ENCODE results near the gene ZFP1.

ZFP1 gene

GRCh38 chr16:75151798-75152197 lies 3.5 kb downstream of the ZFP1 start:
- DNase-seq (ENCODE audit: low read depth in 2 of 2): no peak

DNA sequence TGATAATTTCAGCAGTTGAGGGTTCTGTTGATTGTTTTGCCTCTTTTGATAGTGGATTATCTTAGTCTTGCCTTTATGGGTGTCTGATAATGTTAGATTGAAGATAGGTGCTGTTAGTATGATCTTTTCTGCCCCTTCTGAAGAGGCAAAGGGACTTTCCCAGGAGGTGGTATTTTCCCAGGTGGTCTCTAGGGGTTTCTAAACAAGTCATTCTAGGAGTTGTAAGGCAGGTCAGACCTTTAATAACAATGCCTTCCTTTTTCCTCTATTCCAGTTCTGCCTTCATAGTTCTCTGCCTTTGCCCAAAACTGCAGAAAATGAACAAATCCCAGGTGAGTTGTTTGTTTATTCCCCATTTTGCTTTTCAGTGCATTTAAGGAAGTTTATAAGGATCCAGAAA lies 4.3 kb downstream of the ZFP1 start:
- DNase-seq (ENCODE audit: low read depth in 2 of 2): no peak

DNA sequence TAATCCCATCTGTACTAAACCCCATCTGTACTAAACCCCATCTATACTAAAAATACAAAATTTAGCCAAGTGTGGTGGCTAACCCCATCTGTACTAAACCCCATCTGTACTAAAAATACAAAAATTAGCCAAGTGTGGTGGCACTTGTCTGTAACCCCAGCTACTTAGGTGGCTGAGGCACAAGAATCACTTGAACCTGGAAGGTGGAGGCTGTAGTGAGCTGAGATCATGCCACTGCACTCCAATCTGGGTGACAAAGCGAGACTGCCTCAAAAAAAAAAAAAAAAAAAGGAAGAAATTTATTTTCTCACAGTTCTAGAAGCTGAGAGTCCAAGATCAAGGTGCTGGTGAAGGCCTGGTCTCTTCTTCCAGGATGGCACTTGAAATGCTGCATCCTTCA lies 12.1 kb downstream of the ZFP1 start:
- DNase-seq (ENCODE audit: low read depth in 2 of 2): no peak

GRCh38 chr16:75169899-75170405 lies 21.6 kb downstream of the ZFP1 start:
- DNase-seq (ENCODE audit: low read depth in 2 of 2): no peak

GRCh38 chr16:75172578-75172977 lies 24.3 kb downstream of the ZFP1 start:
- DNase-seq (ENCODE audit: low read depth in 2 of 2): no peak

- no peak for DNase-seq (ENCODE audit: low read depth in 2 of 2)
Measured at GRCh38 chr16:75175074-75175473, 26.8 kb downstream of the ZFP1 start.

- DNase-seq (ENCODE audit: low read depth in 2 of 2): no peak
Measured at GRCh38 chr16:75176926-75177325, 28.6 kb downstream of the ZFP1 start.

GRCh38 chr16:75179208-75179607 lies 30.9 kb downstream of the ZFP1 start:
- DNase-seq (ENCODE audit: low read depth in 2 of 2): no peak

DNA sequence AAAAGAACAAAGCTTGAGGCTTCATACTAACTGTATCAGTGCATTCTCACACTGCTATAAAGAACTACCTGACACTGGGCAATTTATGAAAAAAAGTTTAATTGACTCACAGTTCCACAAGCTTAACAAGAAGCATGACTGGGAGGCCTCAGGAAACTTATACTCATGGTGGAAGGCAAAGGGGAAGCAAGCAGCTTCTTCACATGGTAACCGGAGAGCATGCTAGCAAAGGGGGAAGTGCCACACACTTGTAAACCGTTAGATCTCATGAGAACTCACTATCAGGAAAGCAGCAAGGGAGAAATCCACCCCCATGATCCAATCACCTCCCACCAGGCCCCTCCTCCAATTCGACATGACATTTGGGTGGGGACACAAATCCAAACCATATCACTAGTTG lies 33.3 kb downstream of the ZFP1 start:
- no peak for DNase-seq (ENCODE audit: low read depth in 2 of 2)

- DNase-seq (ENCODE audit: low read depth in 2 of 2): no peak
Measured at GRCh38 chr16:75188832-75189477, 40.6 kb downstream of the ZFP1 start.

DNA sequence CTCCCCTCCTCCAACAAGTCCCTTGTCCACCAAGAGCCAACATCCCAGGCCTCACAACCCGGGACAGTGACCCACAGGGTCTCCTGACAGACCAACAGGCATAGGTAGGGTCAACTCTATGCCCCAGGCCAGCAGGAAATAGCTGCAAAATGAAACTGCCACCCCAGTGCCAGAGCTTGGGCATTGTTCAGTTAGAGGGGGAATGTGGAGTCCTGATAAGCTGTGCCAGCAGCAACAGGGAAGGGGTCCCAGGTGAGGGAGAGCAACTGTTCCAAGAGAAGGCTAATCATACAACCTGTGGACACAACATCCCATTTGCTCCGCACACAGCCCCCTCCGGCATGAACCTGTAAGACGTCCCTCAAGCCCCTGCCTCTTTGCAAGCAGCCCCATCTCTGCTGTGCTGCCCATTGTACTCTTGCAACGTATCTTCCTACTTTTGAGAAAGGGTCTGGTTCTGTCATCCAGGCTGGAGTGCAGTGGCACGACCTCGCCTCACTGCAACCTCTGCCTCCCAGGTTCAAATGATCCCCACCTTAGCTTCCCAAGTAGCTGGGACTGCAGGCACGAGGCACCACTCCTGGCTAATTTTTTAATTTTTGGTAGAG lies 41.4 kb downstream of the ZFP1 start:
- DNase-seq (ENCODE audit: low read depth in 2 of 2): no peak

DNA sequence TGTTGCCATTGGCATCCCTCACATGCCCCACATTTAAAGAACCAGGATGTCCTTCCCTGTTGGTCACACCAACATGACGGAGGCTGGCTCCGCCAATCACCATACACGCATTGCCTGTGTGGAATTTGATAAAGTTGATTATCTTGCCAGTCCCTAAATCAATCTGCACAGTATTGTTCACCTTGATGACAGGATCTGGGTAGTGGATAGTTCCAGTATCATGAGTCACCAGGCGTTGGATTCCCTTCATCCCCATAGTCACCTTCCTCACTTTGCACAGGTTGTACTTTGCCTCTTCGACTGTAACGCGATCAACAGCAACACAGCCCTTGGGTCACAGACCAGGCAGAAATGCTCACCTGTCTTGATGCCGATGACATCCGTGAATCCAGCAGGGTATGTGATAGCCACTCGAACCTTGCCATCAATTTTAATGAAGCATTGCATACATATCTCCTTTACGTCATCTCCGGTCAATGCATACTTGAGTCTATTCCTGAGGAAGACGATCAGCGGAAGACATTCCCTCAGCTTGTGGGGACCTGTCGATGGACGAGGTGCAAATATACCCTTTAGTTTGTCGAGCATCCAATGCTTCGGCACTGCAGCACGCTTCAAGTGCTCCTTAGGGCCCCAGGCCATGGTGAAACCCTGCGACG lies 44.4 kb downstream of the ZFP1 start:
- no peak for DNase-seq (ENCODE audit: low read depth in 2 of 2)

GRCh38 chr16:75193265-75193650 lies 44.9 kb downstream of the ZFP1 start:
- no peak for DNase-seq (ENCODE audit: low read depth in 2 of 2)

DNA sequence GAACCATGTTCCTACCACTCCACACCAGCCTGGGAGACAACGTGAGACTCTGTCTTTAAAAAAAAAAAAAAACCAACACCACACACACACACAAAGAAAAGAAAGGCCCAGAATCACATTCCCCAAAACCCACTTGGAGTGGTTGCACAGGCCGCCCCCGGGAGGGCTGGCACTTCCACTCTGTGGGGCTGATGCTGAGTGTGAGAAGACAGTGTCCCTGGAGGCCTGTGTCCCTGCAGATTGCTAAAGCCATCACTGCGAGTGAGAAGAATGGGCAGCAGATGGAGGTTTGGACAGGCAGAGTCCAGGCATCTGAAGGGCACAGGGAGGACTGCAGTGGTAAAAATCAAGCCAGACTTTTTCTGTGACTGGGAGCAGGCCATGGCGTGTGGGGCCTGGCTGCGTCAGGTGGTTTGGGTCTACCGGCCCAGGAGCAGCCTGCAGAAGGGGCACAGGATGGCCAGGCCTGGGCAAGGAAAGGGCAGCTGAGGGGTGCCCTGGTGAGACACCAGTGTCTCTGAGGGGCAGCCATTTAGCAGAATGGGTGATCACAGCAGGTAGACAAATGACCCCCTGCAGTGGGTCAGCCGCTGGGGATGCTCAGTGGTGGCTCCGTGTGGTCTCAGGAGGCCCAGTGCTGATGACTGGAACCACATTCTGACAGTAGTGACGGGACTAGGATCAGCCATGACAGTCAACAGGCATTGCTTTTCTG lies 45.6 kb downstream of the ZFP1 start:
- DNase-seq (ENCODE audit: low read depth in 2 of 2): no peak

DNA sequence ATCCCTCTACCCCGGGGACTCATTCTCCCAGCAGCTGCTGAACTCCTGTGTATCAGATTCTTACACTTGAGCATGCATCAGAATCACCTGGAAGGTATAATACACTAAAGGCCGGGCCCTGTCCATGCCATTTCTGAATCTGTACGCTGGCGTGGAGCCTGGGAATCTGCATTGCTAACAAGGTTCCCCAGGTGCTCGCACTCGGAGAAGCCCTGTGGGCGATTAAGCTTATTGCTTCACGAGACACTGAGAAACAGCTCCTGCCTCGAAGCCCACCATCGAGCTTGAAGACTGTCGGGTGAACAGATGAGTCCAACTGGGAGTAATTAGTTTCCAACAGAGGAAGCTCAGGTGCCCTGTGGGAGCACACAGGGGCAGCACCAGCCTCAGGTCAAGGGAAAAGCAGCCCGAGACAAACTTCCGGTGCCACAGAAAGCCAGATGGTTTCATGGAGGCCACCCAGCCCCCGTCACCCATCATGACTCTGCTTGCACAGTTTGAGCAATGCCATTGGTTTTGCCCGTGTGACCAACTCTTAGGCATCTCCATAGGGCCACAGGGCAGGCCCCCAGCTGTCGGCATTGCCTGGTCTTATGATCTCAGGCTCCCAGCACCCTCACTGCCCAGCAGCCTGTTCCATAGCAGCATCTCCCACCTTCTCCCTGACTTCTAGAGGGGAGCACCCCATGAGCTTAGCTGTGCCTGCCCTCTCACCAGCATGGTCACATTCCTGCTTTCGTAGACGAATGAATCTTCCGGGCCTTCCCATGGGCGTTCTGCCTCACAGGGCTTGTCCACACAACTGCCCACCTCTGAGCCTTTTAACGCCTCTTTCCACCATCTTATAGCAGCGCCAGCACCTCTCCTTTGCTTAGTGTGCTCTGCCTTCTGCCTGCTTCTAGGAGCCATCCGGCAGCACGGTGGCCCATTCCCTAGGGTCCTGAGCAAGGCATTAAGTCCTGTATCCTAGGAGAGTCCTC lies 47.8 kb downstream of the ZFP1 start:
- no peak for DNase-seq (ENCODE audit: low read depth in 2 of 2)

DNA sequence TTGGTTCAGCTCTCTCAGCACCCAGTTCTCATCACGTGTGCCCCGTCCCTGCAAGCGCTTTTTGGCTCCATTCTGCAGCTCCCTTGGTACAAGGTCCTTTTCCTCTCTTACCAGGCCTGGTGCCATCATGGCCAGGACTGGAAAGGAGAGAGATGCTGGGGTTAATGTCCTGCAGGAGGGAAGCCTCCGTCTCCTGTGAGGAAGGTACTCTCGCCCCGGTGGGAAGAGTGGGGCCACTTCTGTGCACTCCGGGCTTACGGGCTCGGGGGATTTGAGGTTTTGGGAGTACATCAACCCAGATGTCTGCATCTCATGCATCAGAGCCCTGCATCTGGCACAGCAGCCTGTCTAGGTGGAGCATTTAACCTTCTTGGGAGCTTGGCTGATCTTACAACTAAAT lies 48.5 kb downstream of the ZFP1 start:
- no peak for DNase-seq (ENCODE audit: low read depth in 2 of 2)

GRCh38 chr16:75197522-75198134 lies 49.3 kb downstream of the ZFP1 start:
- no peak for DNase-seq (ENCODE audit: low read depth in 2 of 2)

- no peak for DNase-seq (ENCODE audit: low read depth in 2 of 2)
Measured at GRCh38 chr16:75198135-75198600, 49.8 kb downstream of the ZFP1 start.

GRCh38 chr16:75202069-75202590 lies 53.8 kb downstream of the ZFP1 start:
- no peak for DNase-seq (ENCODE audit: low read depth in 2 of 2)

- DNase-seq (ENCODE audit: low read depth in 2 of 2): no peak
Measured at GRCh38 chr16:75203096-75203495, 54.8 kb downstream of the ZFP1 start.
